DND-41 (cell line): ENCODE data around the gene DNAH3.

Experiments
- CTCF ChIP-seq: IDR thresholded peaks from 2 replicates; pipeline ENCODE4 v1.5.1; 2012; ENCODE audit warnings: borderline replicate concordance, low read length, moderate library complexity, mild to moderate bottlenecking; ENCODE audit not compliant: poor library complexity, severe bottlenecking; ENCODE audit errors: extremely low read depth
- EZH2 ChIP-seq: IDR thresholded peaks from 3 replicates; pipeline ENCODE4 v1.6.1; 2012; ENCODE audit warnings: borderline replicate concordance, low read depth, mild to moderate bottlenecking, moderate library complexity, low read length, inconsistent platforms; ENCODE audit not compliant: severe bottlenecking

DNA sequence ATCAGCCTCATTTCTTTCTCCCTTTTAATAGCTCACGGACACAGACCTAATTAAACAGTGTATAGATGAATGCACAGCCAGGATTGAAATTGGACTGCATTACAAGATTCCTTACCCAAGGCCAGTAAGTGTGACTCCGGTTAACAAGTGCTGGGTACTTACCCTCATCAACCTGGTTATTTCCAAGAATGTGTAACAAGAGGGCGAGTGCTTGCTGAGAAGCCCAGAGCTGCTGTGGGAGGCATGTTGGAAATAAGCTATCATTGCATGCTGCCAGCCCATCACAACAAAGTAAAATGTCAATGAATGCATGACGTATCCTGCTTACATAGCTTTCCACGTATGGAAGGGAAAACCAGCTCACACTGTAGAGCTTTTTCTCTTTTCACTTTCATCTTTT lies 230.6 kb downstream of the DNAH3 start:
- TF ChIP-seq CTCF (no peak), EZH2 (no peak)
